ENCODE measurements around the gene GCFC2.

DNA sequence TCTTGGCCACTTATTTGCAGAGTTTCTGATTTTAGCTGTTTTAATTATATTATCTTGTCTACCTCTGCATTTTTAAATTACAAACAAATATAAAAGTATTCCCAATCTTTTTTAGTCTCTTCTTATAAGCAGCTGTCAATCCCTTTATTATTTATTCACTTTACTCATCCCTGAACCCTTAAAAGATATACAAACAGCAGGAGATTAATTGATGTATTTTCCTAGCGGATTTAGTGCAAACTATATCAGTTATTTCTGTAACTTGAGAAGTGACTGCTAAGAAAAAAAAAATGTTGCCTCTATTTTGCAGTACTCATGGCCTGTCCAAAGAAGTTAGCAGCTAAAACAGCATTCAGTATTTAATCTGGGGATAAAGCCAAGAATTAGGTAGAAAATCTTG is 42.1 kb upstream of the GCFC2 start:
- TF ChIP-seq, protein P1, sequence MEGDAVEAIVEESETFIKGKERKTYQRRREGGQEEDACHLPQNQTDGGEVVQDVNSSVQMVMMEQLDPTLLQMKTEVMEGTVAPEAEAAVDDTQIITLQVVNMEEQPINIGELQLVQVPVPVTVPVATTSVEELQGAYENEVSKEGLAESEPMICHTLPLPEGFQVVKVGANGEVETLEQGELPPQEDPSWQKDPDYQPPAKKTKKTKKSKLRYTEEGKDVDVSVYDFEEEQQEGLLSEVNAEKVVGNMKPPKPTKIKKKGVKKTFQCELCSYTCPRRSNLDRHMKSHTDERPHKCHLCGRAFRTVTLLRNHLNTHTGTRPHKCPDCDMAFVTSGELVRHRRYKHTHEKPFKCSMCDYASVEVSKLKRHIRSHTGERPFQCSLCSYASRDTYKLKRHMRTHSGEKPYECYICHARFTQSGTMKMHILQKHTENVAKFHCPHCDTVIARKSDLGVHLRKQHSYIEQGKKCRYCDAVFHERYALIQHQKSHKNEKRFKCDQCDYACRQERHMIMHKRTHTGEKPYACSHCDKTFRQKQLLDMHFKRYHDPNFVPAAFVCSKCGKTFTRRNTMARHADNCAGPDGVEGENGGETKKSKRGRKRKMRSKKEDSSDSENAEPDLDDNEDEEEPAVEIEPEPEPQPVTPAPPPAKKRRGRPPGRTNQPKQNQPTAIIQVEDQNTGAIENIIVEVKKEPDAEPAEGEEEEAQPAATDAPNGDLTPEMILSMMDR (IDR thresholded peaks at IDR 0.05; ENCODE audit: poor library complexity) = no peak
- TF ChIP-seq EZH2 (IDR thresholded peaks at IDR 0.05; ENCODE audit: borderline replicate concordance) (no peak), EZH2phosphoT487 (IDR thresholded peaks at IDR 0.05; ENCODE audit: low read depth, severe bottlenecking, unreplicated experiment) (no peak)
